T1000 (cell line): Measurements from ENCODE around the gene NRAS.

Experiments
- DNase-seq: peaks from one replicate; lab custom pipeline; 2025; ENCODE audit warnings: mixed read lengths; lab: John Stamatoyannopoulos, UW

NRAS gene

GRCh38 chr1:114676115-114676514, 40.5 kb downstream of the NRAS start:
- no peak for DNase-seq

GRCh38 chr1:114671939-114672275, 44.7 kb downstream of the NRAS start:
- no peak for DNase-seq

GRCh38 chr1:114671011-114671938, 45.3 kb downstream of the NRAS start:
- DNase-seq, result no peak

GRCh38 chr1:114670083-114671010, 46.2 kb downstream of the NRAS start:
- peak; percentile 87 for DNase-seq

GRCh38 chr1:114669562-114670082, 46.9 kb downstream of the NRAS start, which contains the start of gene DENND2C:
Gene DENND2C, minus strand, starts transcription at chr1:114670049. Its CDS starts 44,065 bp downstream, at chr1:114625984.
- peak; percentile 80 for DNase-seq

- no peak for DNase-seq
Measured at GRCh38 chr1:114668784-114669561, 47.6 kb downstream of the NRAS start.

- no peak for DNase-seq
Measured at GRCh38 chr1:114668373-114668772, 48.2 kb downstream of the NRAS start.

GRCh38 chr1:114666954-114667353, 49.6 kb downstream of the NRAS start:
- no peak for DNase-seq

- no peak for DNase-seq
Measured at GRCh38 chr1:114660238-114660637, 56.3 kb downstream of the NRAS start.
